ENCODE measurements around the gene ZNF436. TPM values are rescaled to one million over a fixed set of nuclear protein-coding genes. Genes with fewer than 3 reads are reported as not detected.

ZNF436 gene
- total and polyA plus RNA-seq, 2 of the 8 experiments (the other 6 are each of a cell fraction or from before 2014, with no cell fraction given) = 0.65 to 1.8 TPM

DNA sequence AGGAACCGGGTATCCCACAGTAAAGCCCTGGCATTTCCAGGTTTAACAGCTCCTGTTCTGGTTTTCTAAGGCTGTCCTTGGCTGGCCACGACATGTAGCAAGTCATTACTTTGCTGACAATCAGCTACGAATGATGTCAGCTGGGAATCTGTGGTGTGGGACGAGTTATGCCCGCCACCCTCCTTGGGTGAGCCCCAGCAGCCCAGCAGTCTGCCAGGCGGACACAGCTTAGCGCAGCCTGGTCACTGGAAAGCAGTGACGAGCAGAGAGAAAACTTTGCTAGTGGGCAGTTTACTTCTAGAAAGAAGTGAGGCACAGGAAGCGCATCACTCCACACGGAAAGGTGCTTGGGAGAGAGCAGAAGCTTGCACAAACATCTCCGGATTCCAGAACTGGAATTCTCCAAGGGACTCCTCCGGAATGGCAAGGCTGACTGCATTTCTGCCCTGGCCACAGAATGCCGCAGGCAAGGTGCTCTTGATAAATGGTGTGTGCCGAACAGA is 15.5 kb upstream of the ZNF436 start:
- Histone ChIP-seq H3K4me2 (ENCODE audit: insufficient read depth in 1 of 2, low read depth in 2 of 2, low read length in 2 of 2) (no peak overlapping the region), H4K91ac (replicated peaks; ENCODE audit: insufficient read length, low read length) (no peak overlapping the region), H2BK5ac (ENCODE audit: low read depth, low read length) (no peak overlapping the region), H2AFZ (ENCODE audit: low read length) (no peak overlapping the region), H3K18ac (ENCODE audit: extremely low read depth, low read length) (no peak overlapping the region), H2BK20ac (ENCODE audit: low read length) (no peak overlapping the region), H3K4me1 (replicated peaks in 1 of 4; ENCODE audit: control insufficient read depth in 3 of 4, insufficient read depth in 4 of 4, low read length in 3 of 4) (no peaks in the 10 kb centered on the region), H3K9me3 (ENCODE audit: insufficient read depth in 2 of 2, low read depth in 1 of 2, low read length in 1 of 2) (no peaks in the 10 kb centered on the region), H3K79me2 (ENCODE audit: control insufficient read depth in 1 of 2, insufficient read depth in 2 of 2, low read length in 2 of 2) (no peaks in the 10 kb centered on the region), H3K36me3 (ENCODE audit: control insufficient read depth in 2 of 4, insufficient read depth in 4 of 4, low read length in 3 of 4) (no peaks in the 10 kb centered on the region), H2BK15ac (ENCODE audit: low read length) (no peak overlapping the region), H2BK12ac (ENCODE audit: low read depth, low read length) (no peak overlapping the region), H4K20me1 (replicated peaks in 1 of 2; ENCODE audit: control insufficient read depth in 1 of 2, insufficient read depth in 2 of 2, low read length in 2 of 2) (peaks cover 2 to 8% of the 10 kb centered on the region in 2 experiments), H3K4me3 (ENCODE audit: extremely low read depth in 1 of 4, insufficient read depth in 2 of 4, low read depth in 3 of 4, low read length in 4 of 4) (no peak overlapping the region), H3K23ac (ENCODE audit: insufficient read length) (no peak overlapping the region), H3K23me2 (ENCODE audit: low read depth, low read length) (no peaks in the 10 kb centered on the region), H4K8ac (ENCODE audit: extremely low read depth, insufficient read depth, low read length) (no peak overlapping the region), H3K9ac (replicated peaks in 1 of 4; ENCODE audit: extremely low read depth in 1 of 4, low read depth in 3 of 4, low read length in 3 of 4) (no peak overlapping the region), H4K5ac (ENCODE audit: insufficient read length, low read depth, low read length) (no peak overlapping the region), H3K27ac (ENCODE audit: low read depth, low read length) (no peak overlapping the region), H3K14ac (ENCODE audit: insufficient read length) (no peak overlapping the region), H3K56ac (replicated peaks; ENCODE audit: insufficient read length, low read depth, low read length) (no peak overlapping the region), H2BK120ac (replicated peaks; ENCODE audit: low read depth, low read length) (no peak overlapping the region), H2AK5ac (ENCODE audit: low read depth, low read length) (no peak overlapping the region), H3K4ac (replicated peaks; ENCODE audit: insufficient read length, low read depth, low read length) (no peak overlapping the region), H3K79me1 (ENCODE audit: low read depth, low read length) (no peaks in the 10 kb centered on the region), H3K27me3 (replicated peaks in 1 of 4; ENCODE audit: control insufficient read depth in 3 of 4, extremely low read depth in 1 of 4, insufficient read depth in 3 of 4, low read length in 3 of 4) (peaks cover 16 to 79% (median 58%) of the 10 kb centered on the region in 4 experiments)
- no peak for DNase-seq (ENCODE audit: low read depth in 1 of 2, low spot score in 2 of 2)
- FAIRE-seq = no peak
- CTCF ChIA-PET (ENCODE audit: partially characterized antibody) = interaction anchor here (0.8 to 7.5 kb wide), 4 partner anchors 9 to 18 kb away, joined by 3 to 44 read pairs (median 4); no protein-coding TSS in a partner anchor
- POLR2A ChIA-PET (ENCODE audit: partially characterized antibody) = no interaction called here
- 81% methylated on average over 14 of the region's 14 CpGs; no CpG with 5 or more reads in 1 of the 2 experiments for WGBS, 2 experiments (ENCODE audit: extremely low coverage in 1 of 2, insufficient coverage in 1 of 2, insufficient read length in 1 of 2, insufficient replicate concordance in 2 of 2, low coverage in 1 of 2, low lambda C conversion rate in 2 of 2, missing lambda C conversion rate in 1 of 2)
- TF ChIP-seq KDM1A (IDR thresholded peaks at IDR 0.05; ENCODE audit: borderline replicate concordance, low read length) (no peak), RNF2 (IDR thresholded peaks at IDR 0.05; ENCODE audit: borderline replicate concordance, low read depth, low read length, missing control alignments, poor library complexity, severe bottlenecking) (no peak), SP1 (IDR thresholded peaks at IDR 0.05; ENCODE audit: low read depth, low read length) (no peak), BCL11A (IDR thresholded peaks at IDR 0.05; ENCODE audit: low read depth in 2 of 2, low read length in 2 of 2) (no peak), RXRA (IDR thresholded peaks at IDR 0.05; ENCODE audit: insufficient read depth, low read depth, low read length) (no peak), SRF (IDR thresholded peaks at IDR 0.05; ENCODE audit: low read depth, low read length) (no peak), ZNF274 (IDR thresholded peaks at IDR 0.05; ENCODE audit: borderline replicate concordance, extremely low read depth, low read length) (no peak), KDM5A (IDR thresholded peaks at IDR 0.05; ENCODE audit: low read length) (no peak), CBX5 (IDR thresholded peaks at IDR 0.05; ENCODE audit: low read depth, low read length) (no peak), SP4 (IDR thresholded peaks at IDR 0.05; ENCODE audit: low read length) (no peak)
- TF ChIP-seq, protein P1, sequence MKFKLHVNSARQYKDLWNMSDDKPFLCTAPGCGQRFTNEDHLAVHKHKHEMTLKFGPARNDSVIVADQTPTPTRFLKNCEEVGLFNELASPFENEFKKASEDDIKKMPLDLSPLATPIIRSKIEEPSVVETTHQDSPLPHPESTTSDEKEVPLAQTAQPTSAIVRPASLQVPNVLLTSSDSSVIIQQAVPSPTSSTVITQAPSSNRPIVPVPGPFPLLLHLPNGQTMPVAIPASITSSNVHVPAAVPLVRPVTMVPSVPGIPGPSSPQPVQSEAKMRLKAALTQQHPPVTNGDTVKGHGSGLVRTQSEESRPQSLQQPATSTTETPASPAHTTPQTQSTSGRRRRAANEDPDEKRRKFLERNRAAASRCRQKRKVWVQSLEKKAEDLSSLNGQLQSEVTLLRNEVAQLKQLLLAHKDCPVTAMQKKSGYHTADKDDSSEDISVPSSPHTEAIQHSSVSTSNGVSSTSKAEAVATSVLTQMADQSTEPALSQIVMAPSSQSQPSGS (IDR thresholded peaks at IDR 0.05; ENCODE audit: low read length) = no peak
